Cortex of kidney (tissue), 1 donor: ENCODE measurements around the gene FOXN3.
"Not testable (repeated sequence)": the region's sequence is repeated elsewhere in the genome, so short reads cannot be mapped to it uniquely, and the experiment has no call there.

Source experiments
- DNase-seq: peaks from one replicate; lab custom pipeline; 2025; lab: John Stamatoyannopoulos, UW

Gene FOXN3

DNA sequence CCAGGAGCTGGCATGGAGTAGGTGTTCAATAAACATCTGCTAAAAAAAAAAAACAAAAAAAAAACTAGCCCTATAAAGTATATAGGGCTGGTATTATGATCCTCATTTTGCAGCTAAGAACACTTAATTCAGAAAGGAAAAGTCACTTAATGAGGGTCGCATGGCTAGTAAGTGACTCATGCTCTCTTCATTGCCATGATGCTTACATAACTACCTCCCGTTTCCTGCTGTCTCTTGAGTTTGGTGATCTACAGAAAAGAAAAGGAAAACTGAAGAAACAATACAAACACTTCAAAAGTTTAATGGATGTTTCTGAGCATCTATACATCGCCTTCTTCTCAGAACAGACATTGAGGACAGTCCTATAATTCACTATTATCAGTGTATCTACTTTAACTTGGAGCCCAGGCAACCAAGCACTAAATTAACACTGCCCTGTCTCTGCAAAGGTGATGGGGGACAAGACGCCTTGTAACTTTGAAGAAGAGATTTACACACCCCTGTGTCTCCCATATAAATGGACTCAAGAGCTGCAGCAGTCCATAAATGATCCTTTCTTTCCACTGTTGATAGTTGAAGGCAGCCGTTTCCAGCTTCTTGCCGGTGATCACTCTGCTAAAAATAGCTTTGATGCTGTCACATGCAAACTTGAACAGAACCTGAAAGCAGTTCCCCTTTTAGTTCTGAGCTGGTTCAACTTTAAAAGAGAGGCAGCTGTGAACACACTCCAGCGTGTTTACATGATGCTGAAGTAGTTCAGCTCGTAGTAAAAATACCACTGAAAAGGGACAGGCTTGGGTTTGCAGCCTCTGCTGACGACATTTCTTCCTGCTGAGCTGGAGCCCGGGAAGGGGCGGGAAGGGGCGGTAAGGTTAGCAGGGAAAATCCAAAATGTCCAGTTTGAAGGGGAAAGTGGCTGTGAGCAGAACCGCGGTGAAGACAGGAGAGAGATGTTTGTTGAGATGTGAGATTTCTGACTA is 113.3 kb downstream of the FOXN3 start:
- no peak for DNase-seq

DNA sequence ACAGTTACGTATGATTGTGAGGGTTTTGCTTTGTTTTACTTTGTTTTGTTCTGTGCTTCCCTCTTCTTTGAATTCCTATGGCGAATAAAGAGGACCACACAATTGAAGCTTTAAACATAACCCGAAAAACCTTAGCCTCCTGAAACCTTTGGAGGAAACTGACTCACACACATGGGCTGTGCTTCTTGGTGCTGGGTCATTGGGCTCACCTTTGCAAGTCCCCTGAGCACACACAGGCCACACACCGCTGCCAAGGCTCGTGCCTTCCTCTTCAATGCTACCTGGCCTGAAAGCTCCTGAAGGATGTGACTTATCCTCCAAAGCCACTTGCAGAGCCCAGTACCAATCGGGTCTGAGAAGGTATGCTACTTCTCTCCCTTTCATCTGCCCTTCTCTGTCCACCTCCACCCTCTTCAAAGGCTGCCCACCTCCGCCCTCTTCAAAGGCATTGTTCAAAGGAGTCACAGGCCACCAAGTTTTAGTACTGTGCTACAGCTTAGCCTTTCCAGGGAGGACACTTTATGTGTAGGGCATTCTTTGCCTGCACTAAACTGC is 114.6 kb downstream of the FOXN3 start:
- no peak for DNase-seq

- no peak for DNase-seq
Observed at GRCh38 chr14:89299587-89299986, 117.4 kb downstream of the FOXN3 start.

DNA sequence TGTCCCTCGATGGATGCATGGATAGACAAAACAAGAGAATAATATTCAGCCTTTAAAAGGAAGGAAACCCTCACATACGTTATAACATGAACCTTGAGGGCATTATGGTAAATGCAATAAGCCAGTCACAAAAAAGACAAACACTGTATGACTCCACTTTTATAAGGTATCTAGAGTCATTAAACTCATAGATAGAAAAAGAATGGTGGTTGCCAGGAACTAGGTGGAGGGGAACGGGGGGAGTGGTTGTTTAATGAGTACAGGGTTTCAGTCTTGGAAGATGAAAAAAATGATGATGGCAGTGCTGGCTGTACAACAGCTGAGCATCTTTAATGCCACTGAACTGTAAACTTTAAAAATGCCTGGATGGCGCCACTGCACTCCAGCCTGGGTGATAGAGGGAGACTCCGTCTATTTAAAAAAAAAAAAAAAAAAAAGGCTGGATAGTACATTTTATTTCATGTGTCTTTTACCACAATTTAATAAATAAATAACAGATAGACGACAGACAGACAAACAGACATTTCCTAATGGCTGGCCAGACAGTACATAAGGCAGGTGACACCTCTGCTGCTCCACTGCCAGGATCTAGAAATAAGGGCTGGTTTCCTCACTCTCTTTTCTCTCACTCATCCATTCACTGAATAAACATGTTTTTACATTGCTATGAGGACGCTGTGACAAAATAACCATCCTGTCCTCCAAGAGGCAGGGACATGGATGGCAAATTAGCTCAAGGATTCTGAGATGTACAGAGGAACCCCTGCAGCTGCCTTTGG is 118.8 kb downstream of the FOXN3 start:
- no peak for DNase-seq

DNA sequence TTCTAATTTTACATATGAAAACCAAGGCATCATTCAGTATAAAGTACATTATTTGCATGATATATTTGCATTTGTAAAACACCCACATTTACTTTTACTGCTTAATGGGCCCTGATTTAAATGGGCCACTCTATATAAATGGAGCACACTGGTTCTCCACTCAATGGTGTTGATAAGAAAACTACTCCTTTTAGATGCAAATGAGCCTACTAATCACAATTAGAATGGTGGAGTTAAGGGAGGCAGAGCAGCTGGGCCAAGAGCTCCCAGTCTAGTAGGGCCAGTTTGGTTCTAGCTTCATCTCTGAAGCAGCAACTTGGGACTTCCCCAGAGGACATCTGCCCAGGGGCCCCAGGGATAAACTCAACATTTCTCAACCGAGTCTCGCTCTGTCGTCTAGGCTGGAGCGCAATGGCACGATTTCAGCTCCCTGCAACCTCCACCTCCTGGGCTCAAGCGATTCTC is 120.7 kb downstream of the FOXN3 start:
- DNase-seq = no peak

DNA sequence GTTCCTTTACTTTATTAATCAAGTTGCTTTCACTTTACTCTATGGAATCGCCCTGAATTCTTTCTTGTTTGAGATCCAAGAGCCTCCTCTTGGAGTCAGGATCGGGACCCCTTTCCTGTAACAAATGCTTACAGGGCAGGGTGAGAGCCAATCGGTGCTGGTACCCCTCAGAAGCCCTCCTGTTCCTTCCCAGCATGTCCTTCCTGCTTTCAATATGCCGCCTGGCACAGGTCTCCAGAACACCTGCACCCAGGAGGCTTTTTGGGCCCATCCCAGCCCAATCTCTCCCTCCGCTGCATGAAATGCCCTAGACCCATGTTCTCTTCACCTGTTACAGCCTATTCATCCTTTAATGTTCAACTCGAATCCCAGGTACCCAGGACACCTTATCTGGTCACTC is 122.2 kb downstream of the FOXN3 start:
- no peak for DNase-seq

DNA sequence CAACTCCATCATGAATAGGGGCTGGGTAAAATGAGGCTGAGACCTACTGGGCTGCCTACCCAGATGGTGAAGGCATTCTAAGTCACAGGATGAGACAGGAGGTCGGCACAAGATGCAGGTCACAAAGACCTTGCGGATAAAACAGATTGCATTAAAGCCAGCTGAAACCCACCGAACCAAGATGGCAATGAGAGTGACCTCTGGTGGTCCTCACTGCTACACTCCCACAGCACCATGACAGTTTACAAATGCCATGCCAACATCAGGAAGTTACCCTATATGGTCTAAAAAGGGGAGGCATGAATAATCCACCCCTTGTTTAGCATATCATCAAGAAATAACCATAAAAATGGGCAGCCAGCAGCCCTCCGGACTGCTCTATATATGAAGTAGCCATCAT is 122.6 kb downstream of the FOXN3 start:
- DNase-seq = not testable (repeated sequence)

DNA sequence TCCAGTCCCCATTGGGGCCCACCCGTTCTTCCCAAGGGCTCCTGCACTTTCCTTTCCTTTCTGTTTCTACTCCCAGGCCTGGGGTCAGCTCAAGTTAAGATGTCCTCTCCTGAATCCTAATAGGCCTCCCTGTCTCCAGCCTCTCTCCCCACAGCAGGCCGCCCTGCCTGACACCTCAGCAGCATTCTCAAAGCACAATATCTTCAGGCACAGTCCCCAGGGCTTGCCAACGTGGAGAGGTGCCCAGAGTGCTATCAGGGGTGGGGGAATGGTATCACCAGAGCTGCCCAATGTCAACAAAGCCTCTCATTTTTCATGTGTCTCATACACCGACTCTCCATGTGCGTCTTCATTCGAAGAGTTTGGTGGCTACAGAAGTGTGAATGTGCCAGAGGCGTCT is 123.0 kb downstream of the FOXN3 start:
- DNase-seq = no peak

GRCh38 chr14:89293314-89293916 is 123.6 kb downstream of the FOXN3 start:
- DNase-seq = no peak

- no peak for DNase-seq
Observed at GRCh38 chr14:89292579-89293313, 124.3 kb downstream of the FOXN3 start.

- no peak for DNase-seq
Observed at GRCh38 chr14:89291351-89291940, 125.6 kb downstream of the FOXN3 start.

DNA sequence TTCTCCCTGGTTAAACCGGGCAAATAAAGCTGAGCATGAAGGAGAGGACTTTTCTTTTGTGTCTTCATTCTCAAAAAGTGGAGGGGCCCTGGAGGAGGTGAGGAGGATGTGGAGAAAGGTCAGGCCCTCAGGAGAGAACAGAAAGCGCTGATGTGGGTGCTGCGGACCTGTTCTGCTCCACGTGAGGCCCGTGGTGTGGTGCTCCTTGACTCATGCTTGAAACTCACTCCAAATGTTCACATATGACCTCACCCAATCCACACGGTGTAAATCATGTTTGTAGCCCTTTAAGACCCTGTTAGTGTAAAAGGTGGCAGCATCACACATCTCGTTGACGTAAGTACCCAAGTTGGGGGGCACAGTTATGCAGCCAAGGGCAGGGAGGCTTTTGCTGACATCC is 126.2 kb downstream of the FOXN3 start:
- no peak for DNase-seq

- no peak for DNase-seq
Observed at GRCh38 chr14:89289477-89289876, 127.6 kb downstream of the FOXN3 start.

DNA sequence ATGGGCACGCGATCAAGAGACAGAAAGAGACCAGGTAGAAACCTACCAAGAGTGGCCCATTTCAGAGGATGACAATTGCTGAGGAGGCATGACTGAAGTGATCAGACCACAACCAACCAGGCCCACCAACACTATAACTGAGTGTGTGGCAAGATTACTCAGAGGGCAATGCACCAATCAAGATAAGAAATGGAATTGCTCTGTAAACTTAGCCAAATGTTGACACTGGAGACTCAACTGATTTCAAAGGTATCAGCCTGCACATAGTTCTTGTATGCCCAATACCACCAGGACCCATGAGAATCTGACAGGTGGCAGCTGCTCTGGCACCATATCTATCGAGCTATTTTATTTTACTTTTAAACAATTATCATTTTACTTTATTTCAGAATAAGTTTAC is 128.9 kb downstream of the FOXN3 start:
- no peak for DNase-seq

DNA sequence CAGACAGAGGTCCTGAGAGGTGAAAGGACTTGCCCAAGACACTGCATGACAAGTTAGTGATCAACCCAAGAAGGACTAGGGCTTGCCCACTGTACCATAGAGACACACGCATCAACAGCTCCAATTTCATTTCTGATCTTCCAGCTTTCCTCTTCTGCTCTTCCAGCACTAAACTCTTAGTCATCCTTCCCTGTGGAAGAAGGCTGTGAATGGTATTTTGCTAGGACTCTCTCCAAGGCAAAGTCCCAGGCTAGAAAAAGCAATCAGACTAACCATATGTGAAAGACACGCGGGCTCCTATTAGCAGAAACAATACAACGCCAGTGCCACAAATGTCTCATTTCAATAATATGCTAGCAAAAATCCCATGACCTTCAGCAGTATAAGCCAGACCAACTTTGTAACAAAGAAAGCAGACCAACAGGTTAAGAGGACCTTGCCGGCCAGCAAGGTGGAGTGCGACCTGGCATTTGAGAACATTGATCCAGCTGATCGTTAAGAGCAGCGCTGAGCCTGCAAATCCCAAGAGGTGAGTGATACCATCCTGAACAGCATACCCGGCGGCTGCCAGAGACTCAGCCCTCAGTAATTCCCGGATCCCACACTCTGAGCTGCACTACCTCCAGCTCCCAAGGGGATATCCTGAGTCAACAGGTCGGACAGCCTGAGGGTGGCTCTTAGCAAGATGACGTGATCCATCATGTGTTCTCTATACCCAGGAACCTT is 132.5 kb downstream of the FOXN3 start:
- no peak for DNase-seq

DNA sequence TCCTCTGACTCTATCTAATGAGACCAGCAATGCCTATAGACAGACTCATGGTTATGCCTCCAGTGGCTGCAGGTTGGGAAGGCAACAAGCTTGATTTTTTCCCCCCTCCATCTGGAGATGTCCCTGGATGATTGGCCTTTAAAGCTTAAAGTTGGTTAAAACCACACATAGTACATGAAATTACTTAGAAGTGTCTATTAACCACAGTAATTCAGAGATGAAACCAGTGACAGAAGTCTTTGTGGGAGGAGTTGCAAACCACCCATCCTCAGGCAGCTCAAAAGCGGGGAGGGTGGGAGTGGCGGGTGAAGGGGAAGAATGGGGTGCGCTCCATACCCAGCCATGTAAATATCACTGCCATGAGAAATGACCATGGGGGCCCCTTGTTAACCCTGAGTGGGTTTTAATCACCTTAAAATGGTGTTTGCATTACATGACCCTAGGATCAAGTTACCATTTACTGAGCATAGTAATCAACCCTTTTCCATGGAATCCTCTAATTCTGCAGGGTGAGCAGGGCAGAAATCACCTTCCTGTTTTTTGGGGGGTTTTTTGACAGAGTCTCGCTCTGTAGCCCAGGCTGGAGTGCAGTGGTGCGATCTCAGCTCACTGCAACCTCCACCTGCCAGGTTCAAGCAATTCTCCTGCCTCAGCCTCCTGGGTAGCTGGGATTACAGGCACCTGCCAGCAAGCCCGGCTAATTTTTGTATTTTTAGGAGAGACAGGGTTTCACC is 133.5 kb downstream of the FOXN3 start:
- DNase-seq = no peak

- DNase-seq = no peak
Observed at GRCh38 chr14:89282191-89282590, 134.8 kb downstream of the FOXN3 start.

GRCh38 chr14:89280600-89280999 is 136.4 kb downstream of the FOXN3 start:
- no peak for DNase-seq

DNA sequence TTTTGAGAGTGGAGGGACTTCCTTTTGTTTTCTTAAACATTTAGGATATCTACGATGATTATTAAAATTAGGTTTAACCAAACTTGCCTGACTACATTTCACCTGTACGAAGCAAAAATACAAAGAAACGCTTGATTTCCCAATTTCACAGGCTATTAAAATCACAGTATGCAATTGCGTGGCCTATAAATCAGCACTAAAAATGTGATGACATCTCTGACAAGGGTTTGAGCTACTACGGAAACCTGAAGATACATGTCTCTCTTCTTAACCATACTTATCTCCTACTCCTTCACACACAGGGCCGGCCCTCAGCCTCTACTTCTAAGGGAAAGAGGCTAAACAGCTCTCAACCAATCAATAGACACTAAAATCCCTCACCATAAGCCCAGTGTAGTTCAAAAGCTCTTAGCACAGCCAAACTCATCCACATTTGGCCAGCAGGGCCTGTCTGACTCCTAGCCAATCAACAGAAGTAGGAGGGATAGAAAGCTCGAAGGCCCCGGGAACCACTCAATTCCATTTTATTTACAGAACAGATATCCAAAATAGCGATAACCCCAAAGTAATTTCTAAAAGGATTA is 137.3 kb downstream of the FOXN3 start:
- no peak for DNase-seq
